Stomach (tissue), 9 donors: ENCODE measurements around the gene GALNT2. TPM values are rescaled to one million over a fixed set of nuclear protein-coding genes. Genes with fewer than 3 reads are reported as not detected.

Experiments used
- DNase-seq, 2 donors: peaks; one replicate each; pipeline versions ENCODE4 v3.0.0 to v3.0.0-alpha.2; 2013 to 2019
- H3K27ac ChIP-seq, 5 donors: fragments of 200-600 bp in 4 of 5; sonication (generic) in 4 of 5; one replicate each; pipeline ENCODE4 v1.5.1; 2013 to 2019; ENCODE audit warnings: mild to moderate bottlenecking in 1 of 5, moderate library complexity in 1 of 5
- H3K27me3 ChIP-seq, 3 donors: fragments of 200-600 bp; sonication (generic); one replicate each; pipeline ENCODE4 v1.5.1; 2017 to 2019; ENCODE audit warnings: mixed run types in 1 of 3
- H3K36me3 ChIP-seq, 4 donors: fragments of 200-600 bp; sonication (generic); 1 replicate in 3 of 4; 2 replicates in 1 of 4; pipeline ENCODE4 v1.5.1; 2016 to 2019
- H3K4me1 ChIP-seq, 4 donors: fragments of 200-600 bp; sonication (generic); one replicate each; pipeline ENCODE4 v1.5.1; 2016 to 2019
- H3K4me3 ChIP-seq, 4 donors: fragments of 200-600 bp; sonication (generic) in 3 of 4; one replicate each; pipeline ENCODE4 v1.5.1; 2016 to 2019; ENCODE audit warnings: mild to moderate bottlenecking in 1 of 4
- H3K9me3 ChIP-seq, 4 donors: fragments of 200-600 bp; sonication (generic); one replicate each; pipeline ENCODE4 v1.5.1; 2016 to 2019
- EP300 ChIP-seq: sonication (generic); formaldehyde crosslinking; IDR thresholded peaks from one replicate; pipeline ENCODE4 v1.6.1; 2017; ENCODE audit warnings: antibody characterized with exemption
- POLR2A ChIP-seq, 4 donors: fragments of 450-650 bp; IDR thresholded peaks; one replicate each; pipeline ENCODE4 v1.6.1; 2016; ENCODE audit warnings: antibody characterized with exemption in 4 of 4, control low read depth in 2 of 4, mild to moderate bottlenecking in 1 of 4, moderate library complexity in 1 of 4
- POLR2AphosphoS5 ChIP-seq, 3 donors: sonication (generic); formaldehyde crosslinking; IDR thresholded peaks; one replicate each; pipeline ENCODE4 v1.6.1; 2016; ENCODE audit warnings: antibody characterized with exemption in 3 of 3
- WGBS, 5 donors: extraction: QIAGEN DNeasy Blood & Tissue Kit in 3 of 5; methylation state at CpG; one replicate each; pipeline versions ENCODE4 v1.1.5 to v1.1.7; 2013 to 2018; 5-methylcytosine and 5-hydroxymethylcytosine counted together
- intact Hi-C: fragments of 100-400 bp; cut with DNase I; formaldehyde crosslinking; loops from one replicate; pipeline ENCODE4 v1.15.1; 2023; ENCODE audit warnings: low total_unique reads
- polyA plus RNA-seq, 3 donors: library from polyadenylated mRNA; stranded (reverse); fragments of 200-250 nt; gene quantifications; one replicate each; pipeline ENCODE4 v1.2.3, GENCODE V29; 2013
- total RNA-seq, 5 donors: library from RNA; depleted of rRNA; stranded (reverse); fragments of >200 nt; gene quantifications; one replicate each; pipeline versions ENCODE4 v1.1.0 to v1.2.3, GENCODE V29; 2014 to 2016
- TF ChIP-seq, protein P1 (sequence below), 7 experiments: fragments of 450-650 bp in 4 of 7; fragments of 200-600 bp in 3 of 7; sonication (generic) in 3 of 7; IDR thresholded peaks; one replicate each; pipeline ENCODE4 v1.5.1; 2016 to 2019; ENCODE audit warnings: antibody characterized with exemption in 7 of 7, control low read depth in 2 of 7, mild to moderate bottlenecking in 1 of 7
- donor health status: healthy with polysubstance abuse.
- donor health status: Bipolar disorder and iron deficiency.
- donor health status: healthy.

GALNT2 gene
- total and polyA plus RNA-seq, 8 donors: 5.5 to 101 (median 43.1) TPM

DNA sequence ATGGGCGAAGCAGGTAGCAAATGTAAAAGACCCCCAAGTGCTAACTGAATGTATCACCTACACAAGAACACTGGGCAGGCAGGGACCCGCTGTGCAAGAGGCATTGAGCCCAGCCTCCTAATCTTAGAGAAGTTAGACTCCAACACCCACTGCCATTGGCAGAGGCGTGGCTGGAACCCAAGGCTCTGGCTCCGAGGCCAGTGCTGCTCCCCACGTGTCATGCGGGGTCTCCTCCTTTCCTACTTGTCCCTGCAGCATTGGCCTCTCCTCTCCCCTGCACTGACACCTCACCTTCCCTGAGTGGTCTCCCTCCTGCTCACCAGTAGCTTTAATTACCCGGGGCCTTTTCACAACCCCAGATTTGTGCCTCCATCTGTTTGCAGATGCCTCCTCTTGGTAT, 107.0 kb downstream of the GALNT2 start:
- peaks cover 3 to 63% (median 34%) of the 10 kb centered on the region in 4 donors for H3K4me1 ChIP-seq
- peaks cover 0 to 13% (median 8%) of the 10 kb centered on the region in 4 donors for H3K36me3 ChIP-seq
- no peaks in the 10 kb centered on the region for H3K27me3 ChIP-seq
- 93 to 97% (median 95%) methylated on average over 7 of the region's 7 CpGs for WGBS, 5 donors
- no peak overlapping the region for H3K4me3 ChIP-seq
- intact Hi-C loops: no loop called here
- H3K27ac ChIP-seq: no peak overlapping the region
- TF ChIP-seq POLR2AphosphoS5 (IDR thresholded peaks at IDR 0.05) (no peak), POLR2A (IDR thresholded peaks at IDR 0.05) (no peak), EP300 (no peak)
- TF ChIP-seq, protein P1, sequence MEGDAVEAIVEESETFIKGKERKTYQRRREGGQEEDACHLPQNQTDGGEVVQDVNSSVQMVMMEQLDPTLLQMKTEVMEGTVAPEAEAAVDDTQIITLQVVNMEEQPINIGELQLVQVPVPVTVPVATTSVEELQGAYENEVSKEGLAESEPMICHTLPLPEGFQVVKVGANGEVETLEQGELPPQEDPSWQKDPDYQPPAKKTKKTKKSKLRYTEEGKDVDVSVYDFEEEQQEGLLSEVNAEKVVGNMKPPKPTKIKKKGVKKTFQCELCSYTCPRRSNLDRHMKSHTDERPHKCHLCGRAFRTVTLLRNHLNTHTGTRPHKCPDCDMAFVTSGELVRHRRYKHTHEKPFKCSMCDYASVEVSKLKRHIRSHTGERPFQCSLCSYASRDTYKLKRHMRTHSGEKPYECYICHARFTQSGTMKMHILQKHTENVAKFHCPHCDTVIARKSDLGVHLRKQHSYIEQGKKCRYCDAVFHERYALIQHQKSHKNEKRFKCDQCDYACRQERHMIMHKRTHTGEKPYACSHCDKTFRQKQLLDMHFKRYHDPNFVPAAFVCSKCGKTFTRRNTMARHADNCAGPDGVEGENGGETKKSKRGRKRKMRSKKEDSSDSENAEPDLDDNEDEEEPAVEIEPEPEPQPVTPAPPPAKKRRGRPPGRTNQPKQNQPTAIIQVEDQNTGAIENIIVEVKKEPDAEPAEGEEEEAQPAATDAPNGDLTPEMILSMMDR (IDR thresholded peaks at IDR 0.05): no peak
- no peak for DNase-seq
- H3K9me3 ChIP-seq: no peaks in the 10 kb centered on the region

DNA sequence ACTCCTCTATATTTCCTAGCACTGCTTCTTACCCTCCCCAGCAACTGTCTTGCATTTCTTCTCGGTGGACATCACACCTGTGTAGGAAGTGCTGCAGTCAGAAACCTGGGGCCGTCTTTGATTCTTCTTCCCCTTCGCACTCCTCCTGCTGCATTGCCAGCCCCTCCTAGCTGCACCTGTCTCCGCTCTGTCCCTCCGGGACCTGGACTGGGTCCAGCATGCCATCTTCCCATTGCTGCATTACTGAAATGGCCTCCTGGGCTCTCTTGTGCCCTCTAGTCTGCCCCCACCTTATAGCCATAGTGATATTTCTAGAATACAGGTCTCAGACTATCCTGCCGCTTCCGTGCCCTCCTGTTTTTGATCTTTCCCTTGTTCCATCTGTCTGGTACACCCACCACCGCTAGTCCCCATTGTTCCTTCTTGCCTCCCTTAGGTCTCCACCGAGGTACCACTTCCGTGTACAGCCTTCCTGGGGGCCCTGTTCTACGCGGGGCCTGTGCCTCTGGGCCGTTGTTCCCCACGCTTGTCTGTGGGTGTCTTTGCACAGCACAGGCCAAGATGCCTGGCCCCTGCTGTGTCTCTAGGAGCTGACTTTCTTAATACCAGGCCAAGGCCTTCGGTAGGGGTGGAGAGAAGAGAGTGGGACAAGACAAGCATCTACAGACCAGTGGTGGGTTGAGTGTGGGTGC, 107.6 kb downstream of the GALNT2 start:
- Histone ChIP-seq H3K27me3 (no peaks in the 10 kb centered on the region), H3K4me1 (peaks cover 0 to 57% (median 30%) of the 10 kb centered on the region in 4 donors), H3K27ac (no peak overlapping the region), H3K4me3 (no peak overlapping the region), H3K9me3 (no peaks in the 10 kb centered on the region), H3K36me3 (peaks cover 0 to 17% (median 12%) of the 10 kb centered on the region in 4 donors)
- WGBS, 5 donors: 84 to 98% (median 96%) methylated on average over 15 of the region's 15 CpGs
- peak in 1 of 2 donors; percentile 21 for DNase-seq
- TF ChIP-seq POLR2AphosphoS5 (IDR thresholded peaks at IDR 0.05) (no peak), POLR2A (IDR thresholded peaks at IDR 0.05) (no peak), EP300 (no peak)
- TF ChIP-seq, protein P1 (IDR thresholded peaks at IDR 0.05): no peak
- intact Hi-C loops: no loop called here

DNA sequence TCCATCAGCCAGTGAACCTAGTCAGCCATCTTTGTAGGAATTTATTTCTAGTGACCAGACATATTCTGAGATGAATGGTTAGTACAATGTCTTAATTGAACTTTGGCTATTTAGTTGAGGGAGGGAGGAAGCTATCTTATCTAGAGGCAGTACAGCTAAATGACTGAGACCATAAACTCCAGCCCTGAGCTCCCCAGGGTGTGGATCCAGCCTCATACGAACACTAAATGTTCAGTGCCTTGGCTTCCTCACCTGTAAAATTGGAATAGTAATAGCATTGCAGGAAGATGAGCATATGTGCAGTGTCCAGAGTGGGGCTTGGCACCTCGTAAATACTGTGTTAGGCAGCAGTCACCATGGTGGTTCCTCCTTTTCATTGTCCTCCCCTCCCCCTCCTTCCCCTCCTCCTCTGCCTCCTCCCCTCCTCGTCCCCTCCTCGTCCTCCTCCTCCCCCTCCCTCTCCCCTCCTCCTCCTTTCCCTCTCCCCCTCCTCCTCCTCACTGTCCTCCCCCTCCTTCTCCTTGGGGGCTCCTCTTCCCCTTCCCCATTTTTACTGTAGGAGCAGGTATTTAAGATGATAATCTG, 108.2 kb downstream of the GALNT2 start:
- no peak for DNase-seq
- no peaks in the 10 kb centered on the region for H3K27me3 ChIP-seq
- no peak for TF ChIP-seq EP300
- TF ChIP-seq, protein P1 (IDR thresholded peaks at IDR 0.05): no peak
- 65 to 88% (median 71%) methylated on average over 4 of the region's 4 CpGs for WGBS, 5 donors
- no peaks in the 10 kb centered on the region for H3K9me3 ChIP-seq
- H3K4me1 ChIP-seq: peaks cover 0 to 51% (median 27%) of the 10 kb centered on the region in 4 donors
- H3K27ac ChIP-seq: no peak overlapping the region
- intact Hi-C loops: no loop called here
- peaks cover 0 to 17% (median 13%) of the 10 kb centered on the region in 4 donors for H3K36me3 ChIP-seq
- no peak overlapping the region for H3K4me3 ChIP-seq

DNA sequence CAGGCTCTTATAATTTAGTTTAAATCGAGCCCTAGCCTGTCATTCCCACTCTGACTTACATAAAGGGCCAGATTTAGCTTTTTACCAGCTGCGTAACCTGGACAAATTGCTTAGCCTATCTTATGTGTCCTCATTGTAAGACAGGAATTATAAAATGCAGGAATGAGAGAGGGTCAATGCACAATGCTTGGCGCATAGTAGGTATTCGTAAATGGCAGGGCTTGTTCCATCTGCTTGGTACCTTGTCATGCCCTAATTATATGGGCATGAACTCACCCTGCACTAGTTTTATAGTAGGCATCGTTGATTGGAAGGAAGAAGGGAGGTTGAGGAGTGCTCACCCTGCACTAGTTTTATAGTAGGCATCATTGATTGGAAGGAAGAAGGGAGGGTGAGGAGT, 108.8 kb downstream of the GALNT2 start:
- TF ChIP-seq POLR2A (IDR thresholded peaks at IDR 0.05) (no peak), EP300 (no peak), POLR2AphosphoS5 (IDR thresholded peaks at IDR 0.05) (no peak)
- TF ChIP-seq, protein P1 (IDR thresholded peaks at IDR 0.05): no peak
- WGBS, 5 donors: 78 to 94% (median 89%) methylated on average over 5 of the region's 5 CpGs
- Histone ChIP-seq H3K36me3 (peaks cover 0 to 17% (median 13%) of the 10 kb centered on the region in 4 donors), H3K27me3 (no peaks in the 10 kb centered on the region), H3K4me1 (peaks cover 0 to 46% (median 24%) of the 10 kb centered on the region in 4 donors), H3K9me3 (no peaks in the 10 kb centered on the region), H3K4me3 (no peak overlapping the region), H3K27ac (no peak overlapping the region)
- intact Hi-C loops: no loop called here
- DNase-seq: no peak
